H9 (cell line): ENCODE data around the gene TOR1AIP1. TPM values are rescaled to one million over a fixed set of nuclear protein-coding genes. Genes with fewer than 3 reads are reported as not detected.
A peak's percentile ranks its signal among the peaks of the same experiment; 100 is the strongest.

Experiments used
- DNase-seq: peaks from one replicate; pipeline ENCODE4 v3.0.0-alpha.2; 2017
- H2AFZ ChIP-seq: one replicate; pipeline ENCODE4 v1.6.1; 2013; ENCODE audit warnings: mild to moderate bottlenecking, low read length, control low read depth, moderate library complexity
- H2AK5ac ChIP-seq: 2 replicates; pipeline ENCODE4 v1.6.1; 2013; ENCODE audit warnings: low read length, control low read depth, mixed read lengths; ENCODE audit not compliant: insufficient read length
- H2BK120ac ChIP-seq: one replicate; pipeline ENCODE4 v1.6.1; 2013; ENCODE audit warnings: low read depth, mild to moderate bottlenecking, low read length, control low read depth, inconsistent platforms; ENCODE audit not compliant: poor library complexity, severe bottlenecking
- H2BK12ac ChIP-seq: 2 replicates; pipeline ENCODE4 v1.6.1; 2013; ENCODE audit warnings: low read length, control low read depth, mixed read lengths, low read depth; ENCODE audit not compliant: insufficient read length
- H2BK15ac ChIP-seq: 2 replicates; pipeline ENCODE4 v1.6.1; 2013; ENCODE audit warnings: low read depth, low read length, control low read depth
- H2BK20ac ChIP-seq: one replicate; pipeline ENCODE4 v1.6.1; 2013; ENCODE audit warnings: low read depth, mild to moderate bottlenecking, low read length, control low read depth, inconsistent platforms; ENCODE audit not compliant: poor library complexity, severe bottlenecking
- H2BK5ac ChIP-seq: 2 replicates; pipeline ENCODE4 v1.6.1; 2013; ENCODE audit warnings: low read length, control low read depth, mixed read lengths; ENCODE audit not compliant: insufficient read length
- H3K14ac ChIP-seq: 2 replicates; pipeline ENCODE4 v1.6.1; 2013; ENCODE audit warnings: low read length, control low read depth; ENCODE audit not compliant: insufficient read depth
- H3K18ac ChIP-seq: 2 replicates; pipeline ENCODE4 v1.6.1; 2013; ENCODE audit warnings: low read depth, mild to moderate bottlenecking, mixed read lengths, low read length, control low read depth; ENCODE audit not compliant: insufficient read length
- H3K23ac ChIP-seq: 2 replicates; pipeline ENCODE4 v1.6.1; 2013; ENCODE audit warnings: low read length, control low read depth, mixed read lengths, low read depth; ENCODE audit not compliant: insufficient read length
- H3K23me2 ChIP-seq: 2 replicates; pipeline ENCODE4 v1.6.1; 2013; ENCODE audit warnings: low read depth, mild to moderate bottlenecking, mixed read lengths, low read length, control low read depth; ENCODE audit not compliant: insufficient read length, poor library complexity, severe bottlenecking
- H3K27ac ChIP-seq: 2 replicates; pipeline ENCODE4 v1.5.1; 2013; ENCODE audit warnings: low read length, control low read depth, mixed read lengths, low read depth; ENCODE audit not compliant: insufficient read length
- H3K27me3 ChIP-seq: 2 replicates; pipeline ENCODE4 v1.6.1; 2013; ENCODE audit warnings: low read length, control low read depth, inconsistent platforms; ENCODE audit not compliant: insufficient read depth
- H3K4ac ChIP-seq: 2 replicates; pipeline ENCODE4 v1.6.1; 2013; ENCODE audit warnings: low read depth, mild to moderate bottlenecking, control low read depth, inconsistent platforms, low read length, moderate library complexity
- H3K4me1 ChIP-seq: 2 replicates; pipeline ENCODE4 v1.6.1; 2013; ENCODE audit warnings: low read length, control low read depth, inconsistent platforms; ENCODE audit not compliant: insufficient read depth
- H3K4me2 ChIP-seq: 2 replicates; pipeline ENCODE4 v1.6.1; 2013; ENCODE audit warnings: low read length, control low read depth, mixed read lengths; ENCODE audit not compliant: insufficient read length, insufficient read depth
- H3K56ac ChIP-seq: 2 replicates; pipeline ENCODE4 v1.6.1; 2013; ENCODE audit warnings: low read depth, mild to moderate bottlenecking, mixed read lengths, low read length, control low read depth; ENCODE audit not compliant: insufficient read length
- H3K79me1 ChIP-seq: 2 replicates; pipeline ENCODE4 v1.6.1; 2013; ENCODE audit warnings: low read depth, mild to moderate bottlenecking, moderate library complexity, low read length, control low read depth, inconsistent platforms; ENCODE audit not compliant: insufficient read depth, poor library complexity, severe bottlenecking
- H3K79me2 ChIP-seq: 2 replicates; pipeline ENCODE4 v1.6.1; 2013; ENCODE audit warnings: low read length, control low read depth, inconsistent platforms; ENCODE audit not compliant: insufficient read depth
- H3K9ac ChIP-seq: 2 replicates; pipeline ENCODE4 v1.6.1; 2013; ENCODE audit warnings: low read length, control low read depth, mixed read lengths; ENCODE audit not compliant: insufficient read length; ENCODE audit errors: extremely low read depth
- H3K9me3 ChIP-seq: one replicate; pipeline ENCODE4 v1.6.1; 2013; ENCODE audit warnings: low read depth, low read length, inconsistent platforms; ENCODE audit not compliant: control insufficient read depth
- H3T11ph ChIP-seq: one replicate; pipeline ENCODE4 v1.6.1; 2013; ENCODE audit warnings: mild to moderate bottlenecking, low read length, control low read depth, inconsistent platforms
- H4K20me1 ChIP-seq: one replicate; pipeline ENCODE4 v1.6.1; 2013; ENCODE audit not compliant: control insufficient read depth, insufficient read length, insufficient read depth
- H4K5ac ChIP-seq: 2 replicates; pipeline ENCODE4 v1.6.1; 2013; ENCODE audit warnings: low read depth, mild to moderate bottlenecking, mixed read lengths, low read length, control low read depth; ENCODE audit not compliant: insufficient read length
- H4K8ac ChIP-seq: replicated peaks from 2 replicates; pipeline ENCODE4 v1.6.1; 2013; ENCODE audit warnings: low read length, control low read depth, mixed read lengths, low read depth; ENCODE audit not compliant: insufficient read length
- H4K91ac ChIP-seq: 2 replicates; pipeline ENCODE4 v1.6.1; 2013; ENCODE audit warnings: low read depth, mild to moderate bottlenecking, moderate library complexity, mixed read lengths, low read length, control low read depth; ENCODE audit not compliant: insufficient read length
- H3K27ac Mint-ChIP-seq, 3 experiments: 2 replicates in 2 of 3; 3 replicates in 1 of 3; pipeline ENCODE4 v1.8.0; 2020 to 2021; ENCODE audit warnings: mixed read lengths in 3 of 3, mild to moderate bottlenecking in 1 of 3, moderate library complexity in 1 of 3
- H3K27me3 Mint-ChIP-seq: 2 replicates; pipeline ENCODE4 v1.8.0; 2021; ENCODE audit warnings: low read depth, mild to moderate bottlenecking, moderate library complexity, mixed read lengths
- H3K36me3 Mint-ChIP-seq, 3 experiments: 2 replicates in 2 of 3; 3 replicates in 1 of 3; pipeline ENCODE4 v1.8.0; 2020 to 2021; ENCODE audit warnings: low read depth in 3 of 3, mixed read lengths in 3 of 3; ENCODE audit not compliant: insufficient read depth in 1 of 3
- H3K4me1 Mint-ChIP-seq, 2 experiments: 2 replicates each; pipeline ENCODE4 v1.8.0; 2020; ENCODE audit warnings: mixed read lengths in 2 of 2
- H3K4me3 Mint-ChIP-seq, 2 experiments: 2 replicates in 1 of 2; 3 replicates in 1 of 2; pipeline ENCODE4 v1.8.0; 2020 to 2021; ENCODE audit warnings: mild to moderate bottlenecking in 2 of 2, mixed read lengths in 2 of 2, moderate library complexity in 1 of 2
- H3K9me3 Mint-ChIP-seq, 2 experiments: 2 replicates in 1 of 2; 3 replicates in 1 of 2; pipeline ENCODE4 v1.8.0; 2020; ENCODE audit warnings: mild to moderate bottlenecking in 2 of 2, mixed read lengths in 2 of 2, moderate library complexity in 1 of 2
- CTCF ChIP-seq: fragments of 200-600 bp; sonication (generic); conservative IDR thresholded peaks from 3 replicates; pipeline ENCODE4 v1.8.0; 2021; ENCODE audit warnings: antibody characterized with exemption, mild to moderate bottlenecking
- WGBS: extraction: QIAGEN DNeasy Blood & Tissue Kit; methylation state at CpG from one replicate; pipeline ENCODE4 v1.1.7; 2013; ENCODE audit warnings: missing lambda C conversion rate, low lambda C conversion rate, mixed read lengths; ENCODE audit not compliant: insufficient read length; ENCODE audit errors: extremely low coverage; 5-methylcytosine and 5-hydroxymethylcytosine counted together
- total RNA-seq: library from RNA; stranded (reverse); gene quantifications from 2 replicates; pipeline ENCODE4 v1.2.1, GENCODE V29; 2021

TOR1AIP1 gene
- total RNA-seq, 1 experiment from 2014 or later = 25.5 TPM

GRCh38 chr1:179875596-179876299, 6.3 kb upstream of the TOR1AIP1 start:
- no peak overlapping the region for H3K14ac ChIP-seq
- no peaks in the 10 kb centered on the region for H3K9me3 Mint-ChIP-seq
- peaks cover 15 to 19% of the 10 kb centered on the region in 2 experiments for H3K4me1 Mint-ChIP-seq
- no peak overlapping the region for H3K9ac ChIP-seq
- H3K4ac ChIP-seq = no peak overlapping the region
- peak overlapping the region in 1 of 2 experiments; percentile 88; a peak in 1 of 5 replicates for H3K4me3 Mint-ChIP-seq
- H2BK5ac ChIP-seq = no peak overlapping the region
- no peak overlapping the region for H3K27ac ChIP-seq
- H3K9me3 ChIP-seq = no peaks in the 10 kb centered on the region
- no peak overlapping the region for H3K18ac ChIP-seq
- H3K56ac ChIP-seq = no peak overlapping the region
- H3K79me1 ChIP-seq = peaks cover 4% of the 10 kb centered on the region
- H2BK15ac ChIP-seq = no peak overlapping the region
- peak overlapping the region; percentile 40 for H3K4me2 ChIP-seq
- no peak overlapping the region for H4K5ac ChIP-seq
- H4K20me1 ChIP-seq = no peaks in the 10 kb centered on the region
- no peak overlapping the region for H2AFZ ChIP-seq
- no peak overlapping the region for H2BK20ac ChIP-seq
- no peak overlapping the region for H4K8ac ChIP-seq
- no peak overlapping the region for H4K91ac ChIP-seq
- WGBS = no CpG with 5 or more reads among the region's 4 CpGs
- no peak overlapping the region for H3T11ph ChIP-seq
- H2BK120ac ChIP-seq = no peak overlapping the region
- H3K23me2 ChIP-seq = peaks cover 9% of the 10 kb centered on the region
- no peaks in the 10 kb centered on the region for H3K27me3 ChIP-seq
- TF ChIP-seq CTCF = no peak
- no peak overlapping the region for H2AK5ac ChIP-seq
- no peak overlapping the region for H2BK12ac ChIP-seq
- H3K23ac ChIP-seq = no peak overlapping the region
- H3K36me3 Mint-ChIP-seq = peaks cover 10 to 36% (median 30%) of the 10 kb centered on the region in 3 experiments; a peak in 6 of 7 replicates
- DNase-seq = no peak
- H3K79me2 ChIP-seq = peaks cover 12% of the 10 kb centered on the region; the same call in 1 of the 2 replicates
- H3K27ac Mint-ChIP-seq = no peak overlapping the region
- H3K27me3 Mint-ChIP-seq = no peaks in the 10 kb centered on the region
- H3K4me1 ChIP-seq = no peaks in the 10 kb centered on the region
